SHP77 treated with DMSO at 0.1 percent for 48 hours (cell line): ENCODE data around the gene PFKFB3.

ENCODE experiments used
- DNase-seq: peaks from one replicate; lab custom pipeline; 2025; lab: John Stamatoyannopoulos, UW

Gene PFKFB3

GRCh38 chr10:6300784-6301460, 98.2 kb downstream of the PFKFB3 start:
- DNase-seq = no peak

GRCh38 chr10:6301488-6302075, 98.8 kb downstream of the PFKFB3 start:
- no peak for DNase-seq
